HG02852 (cell line): Measurements from ENCODE around the gene TSPO.

ENCODE experiments used
- ATAC-seq: cut with Tn5 transposase; IDR thresholded peaks from one replicate; pipeline ENCODE4 v1.9.1; 2021; ENCODE audit warnings: mild to moderate bottlenecking, moderate library complexity; ENCODE audit not compliant: unreplicated experiment

The TSPO gene

DNA sequence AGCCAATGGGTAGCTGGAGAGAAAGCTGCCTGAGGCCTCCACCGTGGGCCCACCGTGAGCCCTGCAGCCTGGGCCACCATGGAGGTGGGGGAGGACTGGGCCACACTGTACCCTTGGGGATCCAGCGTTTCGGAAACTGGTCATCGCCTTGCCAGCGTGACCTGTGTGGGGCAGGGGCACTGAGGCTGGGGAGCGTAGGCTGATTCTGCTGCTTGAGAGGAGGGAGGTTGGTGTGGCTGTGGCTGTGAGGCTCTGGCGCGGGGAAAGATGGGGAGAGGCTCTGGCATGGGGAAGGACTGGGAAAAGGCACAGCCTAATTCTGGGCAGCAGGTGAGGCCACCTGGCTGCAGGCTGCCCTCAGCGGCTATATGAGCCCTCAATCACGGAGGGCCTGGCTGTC is 48.2 kb downstream of the TSPO start:
- no peak for ATAC-seq

DNA sequence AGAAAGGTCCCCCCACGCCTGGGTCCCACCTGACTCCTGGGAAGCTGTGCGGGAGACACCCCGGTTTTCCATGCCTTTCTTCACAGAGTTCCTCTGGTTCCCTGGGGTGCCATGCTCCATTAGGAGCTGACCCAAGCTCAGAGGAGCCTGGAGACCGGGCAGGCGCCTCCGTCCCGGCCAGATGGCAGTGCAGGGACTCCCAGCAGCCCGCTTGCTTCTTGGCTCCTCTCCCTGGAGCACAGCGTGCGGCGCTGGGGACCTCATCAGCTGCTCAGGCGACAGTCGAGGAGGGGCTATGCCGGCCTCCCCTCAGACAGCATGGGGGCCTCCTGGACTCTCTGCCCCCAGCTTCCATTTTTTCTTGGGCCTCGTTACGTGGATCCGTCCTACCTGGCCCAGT is 48.7 kb downstream of the TSPO start:
- ATAC-seq, result no peak

DNA sequence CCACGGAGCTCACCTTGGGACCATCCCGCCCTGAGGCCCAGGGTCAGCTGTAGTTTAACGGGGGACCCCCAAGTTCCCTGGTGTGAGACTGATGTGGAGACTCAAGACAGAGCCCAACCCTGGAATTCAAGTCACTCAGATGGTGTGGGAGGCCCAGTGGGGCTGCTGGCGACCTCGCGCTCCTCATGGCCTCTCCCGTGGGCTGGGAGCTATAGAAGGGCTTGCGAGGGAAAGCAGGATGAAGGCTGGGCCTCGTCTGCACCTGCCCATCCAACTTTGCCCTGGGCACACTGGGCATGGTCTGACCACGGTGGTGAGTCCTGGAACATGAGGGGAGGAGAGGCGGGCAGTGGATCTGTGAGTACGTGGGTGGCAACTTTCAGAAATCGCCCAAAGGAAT is 49.2 kb downstream of the TSPO start:
- ATAC-seq, result no peak

DNA sequence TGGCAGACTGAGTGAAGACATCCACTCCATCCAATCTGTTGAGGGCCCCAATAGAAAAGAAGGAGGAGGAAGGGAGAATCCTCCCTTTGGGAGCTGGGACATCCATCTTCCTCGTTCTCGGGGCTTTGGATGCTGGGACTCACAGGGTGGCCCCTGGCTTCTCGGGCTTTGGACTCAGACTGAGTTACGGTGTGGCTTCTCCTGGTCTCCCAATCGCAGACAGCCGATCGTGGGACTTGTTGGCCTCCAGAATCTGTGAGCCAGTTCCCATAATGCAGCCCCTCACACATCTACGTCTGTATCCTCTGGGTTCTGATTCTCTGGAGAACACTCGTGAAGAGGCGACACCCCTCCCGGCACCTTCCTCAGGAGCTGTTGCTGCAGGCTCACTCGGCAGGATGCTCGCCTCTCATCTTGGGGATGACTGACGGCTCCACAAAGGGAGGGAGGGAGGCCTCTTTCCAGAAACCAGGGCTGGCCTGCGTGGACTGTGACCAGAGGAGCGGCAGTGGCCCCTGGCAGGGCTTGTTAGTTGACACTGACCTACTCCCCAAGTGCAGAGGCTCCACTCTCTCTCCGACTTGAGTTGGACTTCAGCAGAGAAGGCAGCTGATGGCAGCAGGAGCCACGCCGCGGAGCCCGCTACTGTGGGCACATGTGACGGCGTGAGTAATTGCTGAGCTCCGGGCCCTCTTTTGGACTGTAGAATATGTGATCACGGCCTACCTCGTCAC is 50.3 kb downstream of the TSPO start:
- ATAC-seq, result no peak

DNA sequence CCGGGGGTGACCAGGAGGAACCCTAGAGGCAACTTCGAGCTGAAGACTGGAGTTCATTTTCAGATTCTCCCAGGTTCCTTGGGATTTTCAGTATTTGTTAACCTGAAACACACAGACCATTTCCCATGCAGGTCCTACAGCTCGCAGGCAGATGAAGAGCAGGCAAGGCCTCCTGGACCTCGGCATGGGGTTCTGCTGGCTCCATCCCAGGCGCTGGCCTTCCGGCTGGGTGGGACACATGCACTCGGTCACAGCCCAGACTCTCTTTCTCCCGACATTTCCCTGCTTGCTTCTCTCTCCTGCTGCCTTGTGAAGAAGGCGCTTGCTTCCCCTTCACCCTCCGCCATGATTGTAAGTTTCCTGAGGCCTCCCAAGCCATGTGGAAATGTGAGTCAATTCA is 51.0 kb downstream of the TSPO start:
- ATAC-seq, result no peak

DNA sequence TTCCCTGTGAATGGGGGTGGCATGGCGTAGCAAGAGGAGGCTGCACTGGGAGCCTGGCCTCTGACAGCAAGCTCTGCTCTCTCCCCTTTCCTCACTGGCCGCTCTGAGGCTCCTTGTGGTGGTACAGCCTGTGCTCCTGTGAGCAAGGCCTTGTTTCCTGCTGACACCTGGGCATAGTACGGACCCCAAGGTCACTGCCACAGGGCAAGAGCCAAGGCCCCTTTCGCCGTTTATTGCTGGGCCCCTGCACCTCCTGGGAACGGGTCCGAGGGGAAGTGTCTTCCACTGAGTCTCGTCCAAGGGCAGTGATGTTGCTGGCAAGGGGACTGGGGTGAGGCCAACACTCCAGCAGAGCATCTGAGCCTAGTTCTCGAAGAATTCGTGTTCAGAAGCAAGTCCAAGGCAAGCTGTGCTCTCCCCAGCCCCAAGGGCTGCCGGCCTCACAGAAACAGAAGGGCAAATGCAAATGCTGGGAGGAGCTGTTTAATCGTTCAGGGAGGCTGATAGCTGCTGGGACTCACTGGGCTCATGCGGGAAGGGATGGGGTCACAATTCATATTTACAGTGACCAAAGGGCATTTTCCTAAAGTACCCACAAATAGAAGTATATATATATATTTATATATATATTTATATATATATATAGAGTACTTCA is 51.5 kb downstream of the TSPO start:
- ATAC-seq, result no peak

DNA sequence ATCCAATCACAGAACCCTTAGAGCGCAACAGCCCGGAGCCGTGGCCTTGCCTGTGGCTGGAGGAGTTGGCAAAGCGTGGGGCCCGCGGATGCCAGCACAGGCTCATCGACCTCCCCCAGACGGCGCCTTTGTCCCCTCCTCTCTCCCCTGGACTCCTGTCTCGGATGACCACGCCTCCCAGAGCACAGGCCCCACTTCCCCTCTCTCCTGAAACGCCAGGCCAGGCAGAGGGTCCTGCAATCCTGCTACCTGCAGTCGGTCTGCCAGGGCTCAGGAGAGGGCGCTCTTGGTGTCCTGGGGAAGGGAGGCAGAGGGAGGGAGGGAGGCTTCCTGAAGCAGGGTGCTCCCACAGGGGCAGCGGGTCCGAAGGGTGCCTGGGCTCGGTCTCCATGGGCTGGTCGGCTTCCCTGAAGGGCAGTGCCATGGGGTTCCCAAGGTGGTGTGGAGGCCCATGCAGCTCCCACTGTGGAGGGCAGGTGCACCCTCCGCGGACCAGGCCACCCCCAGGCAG is 52.2 kb downstream of the TSPO start:
- ATAC-seq, result no peak

DNA sequence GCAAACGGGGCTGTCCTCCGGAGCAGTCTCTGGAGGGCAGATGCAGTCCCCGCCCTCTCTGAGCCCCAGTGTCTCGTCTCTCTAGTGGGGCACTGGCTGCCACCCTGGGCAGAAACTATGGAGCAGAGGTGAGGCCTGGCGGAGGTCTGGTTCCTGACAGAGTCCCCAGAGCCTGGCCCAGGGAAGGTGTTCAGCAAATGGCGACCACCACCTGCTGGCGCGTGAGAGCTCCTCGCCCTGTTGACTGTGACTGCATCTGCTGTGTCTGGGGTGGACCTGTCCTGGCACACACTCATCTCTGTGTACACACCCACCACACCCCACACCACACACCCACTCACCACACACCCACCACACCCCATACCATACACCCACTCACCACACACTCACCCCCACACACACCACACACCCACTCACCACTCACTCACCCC is 53.9 kb downstream of the TSPO start:
- ATAC-seq, result no peak

DNA sequence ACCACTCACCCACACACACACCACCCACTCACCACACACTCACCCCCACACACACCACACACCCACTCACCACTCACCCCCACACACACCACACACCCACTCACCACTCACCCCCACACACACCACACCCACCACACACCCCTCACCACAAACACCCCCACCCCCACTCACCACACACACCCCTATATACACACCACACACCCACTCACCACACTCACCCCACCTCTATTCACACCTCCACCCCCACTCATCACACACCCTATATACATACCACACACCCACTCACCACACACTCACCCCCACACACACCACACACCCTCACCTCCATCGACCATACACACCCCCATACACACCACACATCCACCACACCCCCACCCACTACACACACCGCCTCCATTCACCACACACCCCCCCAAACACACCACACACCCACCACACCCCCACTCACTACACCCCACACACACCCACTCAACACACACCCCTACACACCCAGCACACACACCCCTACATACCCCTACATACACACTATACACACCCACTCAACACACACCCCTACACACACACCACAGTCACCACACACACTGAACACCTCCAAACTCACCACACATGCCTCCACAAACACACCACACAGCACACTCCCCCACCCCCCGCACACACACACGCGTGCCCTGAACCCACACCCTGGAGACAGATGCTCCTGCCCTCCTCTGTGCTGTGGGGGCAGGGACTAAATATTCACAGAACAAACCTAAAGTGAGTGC is 54.6 kb downstream of the TSPO start:
- no peak for ATAC-seq

DNA sequence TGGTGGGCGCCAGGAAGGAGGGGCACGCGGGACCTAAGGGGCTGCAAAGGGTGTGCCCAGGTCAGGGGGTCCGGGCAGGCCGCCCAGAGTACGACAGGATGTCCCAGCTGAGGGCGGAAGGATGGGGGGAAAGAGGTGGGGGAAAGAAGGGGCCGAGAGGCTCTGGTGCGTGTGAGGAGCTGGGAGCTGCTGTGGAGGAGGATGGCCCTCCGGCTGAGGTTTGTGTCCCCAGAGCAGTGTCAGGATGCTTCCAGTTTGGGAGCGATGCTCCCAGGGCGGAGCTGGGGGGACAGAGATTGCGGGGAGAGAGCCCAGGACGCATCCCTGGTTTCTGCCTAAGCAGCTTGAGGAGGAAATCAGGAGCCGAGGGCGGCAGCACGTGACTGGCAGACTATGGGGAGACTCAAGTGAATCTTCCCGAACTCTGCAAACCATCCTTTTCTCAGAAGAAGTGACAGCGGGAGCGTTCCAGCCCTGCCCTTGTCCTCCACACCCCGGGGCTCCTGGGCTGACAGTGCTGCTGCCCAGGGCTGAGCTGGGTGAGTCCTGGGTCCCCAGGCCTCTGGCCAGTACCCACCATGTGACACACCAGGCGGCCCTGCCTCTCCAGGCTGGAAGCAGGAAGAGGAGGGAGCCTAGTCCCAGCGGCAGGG is 55.3 kb downstream of the TSPO start:
- no peak for ATAC-seq

DNA sequence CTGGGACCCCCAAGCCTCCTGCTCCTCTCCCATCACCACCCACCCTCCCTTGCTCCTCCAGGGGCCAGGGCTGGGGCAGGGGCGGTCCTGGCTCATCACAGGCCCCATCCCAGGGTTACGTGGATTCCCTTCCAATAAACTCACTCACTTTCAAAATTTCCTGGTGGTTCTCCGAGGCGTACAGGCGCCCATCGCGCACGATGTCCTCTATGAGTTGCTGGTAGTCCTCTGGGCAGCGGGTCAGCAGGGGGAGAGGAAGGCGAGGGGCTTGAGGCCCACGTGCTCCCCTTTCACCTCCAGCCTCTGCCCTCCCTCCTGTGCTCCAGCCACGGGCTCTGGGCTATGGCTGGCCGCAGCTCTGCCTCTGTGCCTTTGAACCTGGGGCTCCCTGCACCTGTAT is 56.0 kb downstream of the TSPO start:
- ATAC-seq, result no peak

DNA sequence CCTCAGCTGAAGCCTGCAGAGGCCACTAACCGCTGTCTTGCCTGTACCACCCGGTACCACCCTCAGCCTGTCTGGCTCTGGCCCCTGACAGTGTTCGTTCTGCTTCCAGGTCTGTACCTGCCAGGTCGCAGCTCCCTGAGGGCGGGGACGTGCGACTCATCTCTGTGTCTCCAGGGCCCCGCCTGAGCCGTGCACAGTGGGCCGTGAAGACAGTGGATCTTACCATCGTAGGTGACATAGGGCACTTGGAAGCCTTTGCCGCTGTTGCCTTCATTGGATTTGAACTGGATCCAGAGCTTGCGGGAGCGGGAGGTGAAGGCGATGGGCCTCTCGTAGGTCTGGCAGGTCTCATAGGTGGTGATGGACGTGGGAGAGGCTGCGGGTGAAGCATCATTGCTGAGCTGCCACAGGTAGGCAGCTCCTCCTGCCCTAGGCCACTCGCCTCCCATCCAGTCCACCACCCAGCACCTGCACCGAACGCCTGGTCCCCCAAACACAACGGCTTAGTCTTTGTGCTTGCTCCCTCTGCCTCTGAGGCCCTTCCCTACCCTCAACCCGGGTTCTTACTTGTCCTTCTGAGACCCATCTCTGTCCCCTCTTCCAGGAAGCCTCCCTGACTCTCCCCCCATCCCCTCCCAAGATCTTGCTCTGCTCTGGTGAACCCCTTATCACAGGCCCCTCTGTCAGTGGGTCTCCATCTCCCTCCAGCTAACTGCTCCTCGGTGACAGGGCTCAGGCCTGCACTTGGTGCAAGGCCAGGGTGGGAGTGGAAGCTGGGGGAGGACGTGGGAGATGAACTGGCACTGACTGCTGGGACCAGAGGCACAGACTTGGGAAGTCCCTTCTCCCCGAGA is 56.7 kb downstream of the TSPO start:
- no peak for ATAC-seq

DNA sequence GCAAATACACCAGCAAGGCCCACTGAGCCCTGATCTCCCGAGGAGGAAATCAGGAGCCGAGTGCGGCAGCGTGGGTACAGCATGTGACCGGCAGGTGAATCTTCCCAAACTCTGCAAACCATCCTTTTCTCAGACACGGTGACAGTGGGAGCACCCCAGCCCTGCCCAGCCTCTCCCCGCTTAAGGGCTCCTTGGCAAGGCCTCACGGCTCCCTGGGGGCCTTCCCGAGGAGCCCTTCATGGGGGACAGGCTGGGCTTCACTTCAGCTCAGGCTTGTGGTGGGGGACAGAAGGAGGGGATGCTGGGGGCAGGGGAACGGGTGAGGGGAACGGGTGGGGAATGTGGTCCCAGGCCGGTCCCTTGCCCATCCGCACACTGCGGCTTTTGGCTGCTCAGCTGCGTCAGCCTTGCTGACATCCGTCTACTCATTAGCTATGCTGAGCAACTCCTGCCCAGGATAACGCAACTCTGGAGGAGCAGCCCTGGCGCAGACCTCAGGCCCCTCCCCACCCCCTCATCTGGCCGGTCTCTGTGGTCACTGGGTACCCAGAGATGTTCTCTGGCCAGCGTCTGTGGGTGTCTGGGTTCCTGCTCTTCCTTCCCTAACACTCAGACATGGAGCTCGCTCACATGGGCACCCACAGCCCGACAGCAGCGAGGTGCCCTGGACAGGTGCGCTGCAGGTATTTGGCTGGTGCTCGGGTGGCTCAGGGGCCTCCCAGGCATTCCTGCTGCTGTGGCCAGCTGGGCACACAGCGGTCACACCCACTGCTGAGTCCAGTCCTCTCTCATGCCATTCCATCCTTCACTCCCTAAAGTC is 57.6 kb downstream of the TSPO start:
- ATAC-seq, result no peak

DNA sequence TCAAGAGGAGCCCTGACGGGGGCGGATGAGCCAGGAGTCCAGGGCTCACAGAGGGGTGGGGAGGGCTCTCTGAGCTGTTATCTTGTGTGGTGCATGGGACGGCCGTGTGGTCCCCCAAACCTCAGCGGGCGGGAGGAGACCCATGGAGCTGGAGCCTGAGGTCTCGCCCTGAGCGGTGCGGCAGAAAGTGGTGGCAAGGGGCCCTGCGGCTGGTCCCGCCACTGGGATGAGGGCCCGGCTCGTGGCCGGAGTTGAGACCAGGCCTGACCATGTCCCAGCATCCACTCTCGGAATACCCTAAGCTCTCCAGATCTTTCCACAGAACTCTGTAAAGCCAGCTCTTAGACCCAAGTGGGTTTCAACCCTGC is 58.1 kb downstream of the TSPO start:
- ATAC-seq, result no peak

DNA sequence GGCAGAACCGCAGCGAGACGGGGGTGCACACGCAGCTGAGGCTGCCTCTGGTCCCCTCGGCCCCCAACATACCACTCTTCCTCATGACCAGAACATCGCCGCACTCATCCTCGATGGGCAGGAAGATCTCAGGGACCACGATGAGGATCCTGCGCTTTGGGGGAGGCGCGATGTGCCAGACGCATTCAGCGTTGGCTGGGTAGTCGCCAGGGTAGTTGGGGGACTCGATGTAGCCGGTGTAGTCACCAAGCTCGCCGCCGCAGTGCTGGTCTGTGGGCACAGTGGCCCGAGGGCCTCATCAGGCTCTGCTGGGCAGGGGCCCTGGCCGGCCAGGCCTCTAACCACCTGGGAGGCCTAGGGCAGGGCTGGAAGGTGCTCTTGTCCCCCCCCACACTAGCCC is 58.6 kb downstream of the TSPO start:
- ATAC-seq, result no peak

DNA sequence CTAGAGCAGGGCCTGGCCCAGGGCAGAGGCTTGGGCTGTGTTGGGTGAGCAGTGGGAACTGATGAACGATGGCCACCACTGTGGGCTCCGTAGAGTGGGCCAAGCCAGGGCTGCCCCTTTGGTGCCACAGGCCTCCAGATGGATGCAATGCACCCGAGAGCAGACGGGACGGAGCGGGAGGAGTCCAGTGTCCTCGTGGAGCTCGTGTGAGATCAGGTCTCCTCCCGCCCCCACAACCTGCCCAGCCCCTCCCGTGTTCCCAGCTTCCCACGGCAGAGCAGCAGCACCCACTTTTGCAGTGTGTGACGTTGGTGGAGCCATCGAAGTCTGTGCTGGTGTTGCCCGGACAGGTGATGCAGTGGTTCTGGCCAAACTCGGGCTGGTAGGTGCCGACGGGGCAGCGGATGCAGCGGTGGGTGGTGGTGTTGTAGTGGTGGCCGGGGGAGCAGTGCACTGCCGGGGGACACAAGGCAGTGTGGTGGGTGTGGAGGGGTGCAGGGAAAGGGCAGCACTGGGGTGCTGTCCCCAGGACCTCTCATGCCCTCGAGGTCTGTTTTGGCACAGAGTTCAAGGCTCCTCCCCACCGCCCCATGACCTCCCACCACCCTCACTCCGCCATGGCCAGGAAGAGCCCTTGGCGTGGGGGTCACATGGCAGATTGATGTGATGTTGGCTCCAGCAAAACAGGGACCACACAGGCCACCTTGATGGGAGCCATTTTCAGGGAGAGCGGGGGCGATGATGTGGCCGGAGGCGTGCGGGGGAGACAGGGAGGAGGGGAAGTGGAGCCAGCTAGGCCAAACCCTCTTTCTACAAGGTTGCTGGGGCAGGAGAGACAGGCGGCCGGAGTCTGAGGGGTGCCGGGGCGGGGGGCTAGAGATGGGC is 59.5 kb downstream of the TSPO start:
- ATAC-seq, result no peak

DNA sequence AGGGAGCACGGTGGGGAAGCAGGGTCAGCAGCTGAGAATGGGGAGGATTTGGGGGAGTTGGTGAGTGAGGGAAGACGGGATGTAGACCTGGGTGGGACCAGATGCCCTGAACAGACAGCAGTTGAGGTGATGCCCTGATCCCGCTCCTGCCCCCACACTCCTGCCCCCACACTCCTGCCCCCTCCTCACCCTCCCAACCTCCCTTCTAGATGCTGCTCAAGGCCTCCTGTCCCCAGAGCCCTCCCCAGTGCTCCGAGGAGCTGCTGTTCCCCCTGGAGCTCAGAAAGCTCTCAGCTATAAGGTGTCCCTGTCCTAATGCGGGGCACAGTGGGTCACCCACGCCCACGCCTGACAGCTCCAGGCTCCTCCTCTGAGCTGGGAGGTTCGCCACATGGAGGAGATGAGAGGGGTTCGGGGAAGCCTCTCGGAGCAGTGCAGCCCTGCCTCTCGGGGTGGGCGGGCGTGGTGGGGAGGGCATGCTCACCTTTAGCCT is 60.6 kb downstream of the TSPO start:
- ATAC-seq, result no peak

DNA sequence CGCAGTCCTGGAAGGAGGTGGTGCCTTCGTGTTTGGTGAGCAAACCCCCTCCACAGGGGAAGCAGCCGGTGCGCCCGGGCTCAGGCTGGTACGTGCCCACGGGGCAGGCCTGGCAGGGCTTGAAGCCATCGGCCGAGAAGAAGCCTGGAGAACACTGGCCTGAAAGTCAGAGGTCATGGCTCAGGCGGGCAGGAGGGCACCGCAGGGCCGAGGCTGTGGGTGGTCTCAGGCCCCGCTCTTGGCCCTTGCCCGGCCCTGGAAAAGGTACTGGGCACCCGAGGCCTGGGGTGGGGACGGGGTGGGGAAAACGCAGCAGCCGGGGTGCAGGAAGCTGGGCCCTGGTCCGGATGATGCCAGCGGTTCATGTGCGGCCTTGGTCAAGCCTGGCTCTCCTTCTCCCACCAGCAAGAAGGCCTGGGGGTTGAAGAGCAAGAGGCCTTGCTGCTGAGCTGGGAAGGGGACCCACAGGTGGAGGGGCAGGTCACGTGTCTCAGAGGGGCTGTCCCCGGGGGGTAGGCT is 61.1 kb downstream of the TSPO start:
- no peak for ATAC-seq
